LNCAP (cell line): Measurements from ENCODE around the gene IL22RA1.

Experiments
- TF ChIP-seq, protein P1 (sequence below): fragments of 450-650 bp; IDR thresholded peaks from 2 replicates; pipeline ENCODE4 v1.5.1; 2017; ENCODE audit warnings: mild to moderate bottlenecking

Gene IL22RA1

DNA sequence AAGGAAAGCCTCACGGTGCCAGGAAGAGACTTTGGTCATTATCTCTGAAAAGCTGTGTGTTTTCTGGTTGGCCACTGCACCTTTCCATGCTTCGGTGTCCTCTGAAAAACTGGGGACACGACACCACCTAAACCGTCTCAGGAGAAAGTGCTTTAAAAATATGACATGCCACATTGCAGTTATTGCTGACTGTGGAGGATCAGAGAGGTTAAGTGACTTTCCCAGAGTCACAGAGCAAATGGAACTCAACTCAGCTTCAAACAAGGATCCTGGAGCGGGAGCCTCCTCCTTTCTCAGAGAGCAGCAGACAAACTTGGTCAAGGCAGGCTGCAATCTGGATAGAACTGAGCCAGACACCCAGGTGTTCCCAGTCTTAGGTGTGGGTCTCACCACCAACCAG is 44.8 kb downstream of the IL22RA1 start:
- TF ChIP-seq, protein P1, sequence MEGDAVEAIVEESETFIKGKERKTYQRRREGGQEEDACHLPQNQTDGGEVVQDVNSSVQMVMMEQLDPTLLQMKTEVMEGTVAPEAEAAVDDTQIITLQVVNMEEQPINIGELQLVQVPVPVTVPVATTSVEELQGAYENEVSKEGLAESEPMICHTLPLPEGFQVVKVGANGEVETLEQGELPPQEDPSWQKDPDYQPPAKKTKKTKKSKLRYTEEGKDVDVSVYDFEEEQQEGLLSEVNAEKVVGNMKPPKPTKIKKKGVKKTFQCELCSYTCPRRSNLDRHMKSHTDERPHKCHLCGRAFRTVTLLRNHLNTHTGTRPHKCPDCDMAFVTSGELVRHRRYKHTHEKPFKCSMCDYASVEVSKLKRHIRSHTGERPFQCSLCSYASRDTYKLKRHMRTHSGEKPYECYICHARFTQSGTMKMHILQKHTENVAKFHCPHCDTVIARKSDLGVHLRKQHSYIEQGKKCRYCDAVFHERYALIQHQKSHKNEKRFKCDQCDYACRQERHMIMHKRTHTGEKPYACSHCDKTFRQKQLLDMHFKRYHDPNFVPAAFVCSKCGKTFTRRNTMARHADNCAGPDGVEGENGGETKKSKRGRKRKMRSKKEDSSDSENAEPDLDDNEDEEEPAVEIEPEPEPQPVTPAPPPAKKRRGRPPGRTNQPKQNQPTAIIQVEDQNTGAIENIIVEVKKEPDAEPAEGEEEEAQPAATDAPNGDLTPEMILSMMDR, result no peak

DNA sequence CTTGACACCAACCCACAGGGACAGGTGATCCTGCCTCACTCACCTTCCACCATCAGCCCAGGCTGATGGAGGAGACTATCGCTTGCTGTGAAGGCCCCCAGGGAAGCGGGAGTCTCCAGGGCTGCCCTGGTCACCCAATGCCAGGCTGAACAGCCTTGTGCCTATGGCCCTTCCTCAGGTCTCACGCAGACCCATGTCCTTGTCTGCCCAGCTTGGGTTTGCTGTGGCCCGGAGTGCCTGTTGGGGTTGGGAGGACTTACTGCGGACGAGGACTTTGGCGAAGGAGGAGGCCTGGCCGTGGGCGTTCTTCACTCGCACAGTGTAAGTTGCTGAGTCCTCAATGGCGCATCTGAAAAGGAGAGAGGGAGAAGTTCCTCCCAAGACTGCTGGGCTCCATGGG is 45.3 kb downstream of the IL22RA1 start:
- TF ChIP-seq, protein P1, result no peak

DNA sequence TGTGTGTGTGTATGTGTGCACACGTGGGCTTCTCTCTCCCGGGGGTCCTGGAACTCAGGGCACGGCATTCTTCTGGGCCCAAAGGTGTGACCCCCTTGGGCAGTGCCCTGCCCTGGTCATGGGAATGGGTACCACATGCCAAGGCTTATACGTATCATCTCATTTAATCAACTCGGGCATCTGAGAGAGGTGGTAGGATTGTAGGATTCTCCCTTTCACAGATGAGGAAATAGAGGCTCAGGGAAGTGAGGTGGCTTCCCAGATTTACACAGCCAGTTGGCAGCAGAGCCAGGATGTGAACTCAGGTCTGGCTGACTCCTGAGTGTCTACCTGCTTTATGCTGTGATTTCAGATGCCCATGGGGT is 46.2 kb downstream of the IL22RA1 start:
- TF ChIP-seq, protein P1, result no peak

DNA sequence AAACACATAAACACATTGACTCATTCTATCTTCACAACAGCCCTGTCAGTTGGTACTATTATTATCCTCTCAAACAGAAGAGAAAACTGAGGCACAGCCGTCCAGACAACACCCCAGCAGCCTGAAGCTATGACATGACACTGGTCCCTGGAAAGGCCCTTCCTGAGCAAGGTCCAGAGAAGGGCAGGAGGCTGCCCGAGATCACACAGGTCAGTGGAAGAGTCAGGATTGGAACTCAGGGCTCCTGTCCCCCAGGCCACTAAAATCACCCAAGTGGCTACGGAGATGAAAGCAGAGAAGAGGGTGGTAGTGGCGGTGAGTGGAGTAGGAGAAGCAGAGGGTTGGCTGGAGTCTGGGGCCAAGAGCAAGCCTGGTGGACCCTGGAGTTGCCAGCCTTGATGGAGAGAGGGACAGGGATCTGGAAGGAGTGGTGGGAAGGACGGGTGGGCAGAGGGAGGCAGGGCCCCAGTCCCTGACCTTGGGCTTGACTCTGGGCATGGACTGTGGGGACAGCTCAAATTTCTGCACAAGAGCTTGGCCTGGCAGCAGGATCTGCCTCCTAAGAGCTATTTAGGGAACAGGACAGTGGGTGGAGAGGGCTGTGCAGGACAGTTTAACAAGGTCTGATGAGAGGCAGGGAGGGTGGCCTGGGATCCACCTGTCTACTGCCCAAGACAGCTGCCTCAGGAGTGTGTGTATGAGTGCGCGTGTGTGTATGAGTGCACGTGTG is 46.8 kb downstream of the IL22RA1 start:
- TF ChIP-seq, protein P1, result no peak

DNA sequence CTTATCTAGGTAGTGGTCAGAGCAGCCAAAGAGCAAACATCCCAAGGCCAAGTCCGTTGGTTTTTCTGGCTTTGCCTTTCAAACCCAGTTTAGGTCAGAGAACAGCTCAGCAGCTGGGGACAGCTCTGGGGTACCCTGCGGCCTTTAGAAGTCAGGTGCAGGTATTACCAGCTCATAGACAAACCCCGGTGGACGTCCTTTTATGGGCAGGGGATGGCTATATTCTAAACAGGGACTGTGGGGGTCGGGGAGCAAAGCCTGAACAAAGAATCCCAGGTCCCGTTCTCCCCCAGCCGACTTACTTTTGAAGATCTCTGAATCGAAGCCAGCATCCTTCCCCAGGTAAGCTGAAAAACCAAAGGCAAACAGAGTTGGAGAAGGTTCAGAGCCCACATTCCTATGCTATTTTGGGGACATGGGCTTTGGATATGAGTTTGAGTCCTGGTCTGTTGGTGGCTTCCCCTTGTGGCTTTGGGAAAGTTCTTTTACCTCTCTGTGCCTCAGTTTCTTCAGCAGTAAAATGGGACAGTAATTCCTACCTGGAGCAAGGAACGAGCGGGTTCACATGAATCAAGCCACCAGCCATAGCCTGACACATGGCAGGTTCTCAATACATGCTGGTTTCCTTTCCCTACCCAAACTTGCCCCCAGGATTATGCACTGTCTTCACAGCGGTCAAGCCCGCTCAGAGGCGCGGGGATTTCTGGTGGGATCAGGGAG is 47.6 kb downstream of the IL22RA1 start:
- TF ChIP-seq, protein P1, result no peak

DNA sequence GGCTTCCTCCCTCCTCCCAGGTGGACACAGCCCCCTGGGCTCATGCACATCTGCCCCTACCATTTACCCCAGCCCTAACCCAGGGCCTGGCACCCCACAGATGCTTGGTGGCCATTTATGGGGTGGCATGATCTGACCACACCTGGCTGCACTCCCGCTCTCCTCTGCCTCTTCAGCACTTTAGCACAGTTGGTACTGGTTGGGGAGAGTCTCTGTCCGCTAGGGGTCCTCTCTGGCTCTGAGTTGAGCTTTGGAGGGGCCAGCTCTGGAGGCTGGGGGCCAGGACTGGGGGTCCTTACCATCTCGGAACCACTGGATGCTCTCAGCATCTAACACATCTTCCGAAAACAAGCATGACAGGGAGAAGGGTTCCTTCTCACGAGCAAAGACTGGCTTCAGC is 48.4 kb downstream of the IL22RA1 start:
- TF ChIP-seq, protein P1, result no peak

DNA sequence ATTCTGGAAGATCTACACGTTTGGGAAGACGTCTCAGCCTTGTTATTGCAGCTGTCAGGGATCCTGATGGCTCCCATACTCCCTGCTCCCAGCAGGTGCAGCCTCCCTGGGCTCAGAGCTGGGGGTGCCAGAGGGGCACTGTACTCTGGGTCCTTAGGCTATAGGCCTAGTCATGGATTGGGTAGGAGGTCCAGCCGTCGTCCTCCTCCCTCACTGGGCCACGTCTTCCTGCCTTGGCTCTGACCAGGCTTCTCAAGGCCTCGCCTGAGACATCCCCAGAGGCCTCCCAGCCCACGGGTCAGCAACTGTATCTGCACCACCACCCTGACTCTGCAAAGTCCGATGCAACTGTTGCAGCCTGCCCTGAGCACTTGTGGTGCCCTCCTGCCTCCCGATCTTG is 49.2 kb downstream of the IL22RA1 start:
- TF ChIP-seq, protein P1, result no peak
